ENCODE data around the gene SCPEP1.

- no peak for TF ChIP-seq EZH2 (IDR thresholded peaks at IDR 0.05; ENCODE audit: insufficient read depth, poor library complexity, severe bottlenecking)
- no peak for TF ChIP-seq EZH2phosphoT487 (IDR thresholded peaks at IDR 0.05; ENCODE audit: insufficient read depth, low read depth)
Observed at GRCh38 chr17:56930739-56931337, 47.1 kb upstream of the SCPEP1 start.

Measured in GM23248 (cell line).